WI38 (cell line): Measurements from ENCODE around the gene OR6J1.

ENCODE experiments used
- H3K4me3 ChIP-seq: 2 replicates; pipeline ENCODE4 v1.5.1; 2011; ENCODE audit warnings: low read depth, mild to moderate bottlenecking, control low read depth, low read length
- CTCF ChIP-seq: IDR thresholded peaks from 2 replicates; pipeline ENCODE4 v1.5.1; 2012; ENCODE audit warnings: low read depth, mild to moderate bottlenecking, control low read depth, low read length

The OR6J1 gene

GRCh38 chr14:22634233-22634900, 9.8 kb downstream of the OR6J1 start:
- no peak for TF ChIP-seq CTCF
- H3K4me3 ChIP-seq: no peak overlapping the region

GRCh38 chr14:22630486-22630885, 13.7 kb downstream of the OR6J1 start:
- no peak overlapping the region for H3K4me3 ChIP-seq
- TF ChIP-seq CTCF: no peak

GRCh38 chr14:22630066-22630465, 14.1 kb downstream of the OR6J1 start:
- H3K4me3 ChIP-seq: no peak overlapping the region
- no peak for TF ChIP-seq CTCF

GRCh38 chr14:22629361-22629760, 14.8 kb downstream of the OR6J1 start:
- H3K4me3 ChIP-seq: no peak overlapping the region
- no peak for TF ChIP-seq CTCF

- TF ChIP-seq CTCF: no peak
Observed at GRCh38 chr14:22627506-22628263, 16.5 kb downstream of the OR6J1 start.

GRCh38 chr14:22626590-22626989, 17.6 kb downstream of the OR6J1 start:
- H3K4me3 ChIP-seq: no peak overlapping the region
- no peak for TF ChIP-seq CTCF

More at GRCh38 chr14:22627506-22628263, 16.5 kb downstream of the OR6J1 start:
- H3K4me3 ChIP-seq: no peak overlapping the region

- TF ChIP-seq CTCF: no peak
- no peak overlapping the region for H3K4me3 ChIP-seq
Observed at GRCh38 chr14:22623047-22623446, 21.1 kb downstream of the OR6J1 start.
